Mucosa of gallbladder (tissue), 1 donor: ENCODE data around the gene TCIRG1. TPM values are rescaled to one million over a fixed set of nuclear protein-coding genes. Genes with fewer than 3 reads are reported as not detected.
"Not testable (repeated sequence)": the region's sequence is repeated elsewhere in the genome, so short reads cannot be mapped to it uniquely, and the experiment has no call there.

Source experiments
- DNase-seq: peaks from one replicate; pipeline ENCODE4 v3.0.0-alpha.2; 2020; ENCODE audit warnings: low spot score
- total RNA-seq: library from RNA; stranded (reverse); gene quantifications from one replicate; pipeline ENCODE4 v1.2.1, GENCODE V29; 2021
- donor health status: DM: no; HTN: no; CAD: no.

The TCIRG1 gene
- total RNA-seq, 1 donor from 2014 or later: 151 TPM

GRCh38 chr11:68082481-68082880 lies 43.7 kb downstream of the TCIRG1 start:
- DNase-seq: no peak

DNA sequence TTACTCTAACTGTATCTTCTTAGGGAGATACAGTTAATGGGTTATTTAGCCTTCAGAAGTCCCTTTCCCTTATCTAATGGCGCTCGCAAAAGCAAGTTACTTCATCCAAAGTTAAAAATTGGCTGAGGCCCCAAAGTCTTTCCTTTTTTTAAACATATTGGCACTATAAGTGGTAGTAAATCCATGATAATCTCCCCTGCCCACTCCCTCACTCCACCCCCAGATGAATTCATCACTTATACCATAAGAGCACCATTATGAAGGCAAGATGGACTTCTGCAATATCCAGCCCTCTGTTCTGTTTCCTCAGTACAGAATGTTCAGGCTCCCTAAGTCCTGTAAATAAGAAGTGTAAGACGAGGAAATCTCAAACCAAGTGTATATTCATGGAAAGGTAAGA lies 44.7 kb downstream of the TCIRG1 start:
- DNase-seq: no peak

DNA sequence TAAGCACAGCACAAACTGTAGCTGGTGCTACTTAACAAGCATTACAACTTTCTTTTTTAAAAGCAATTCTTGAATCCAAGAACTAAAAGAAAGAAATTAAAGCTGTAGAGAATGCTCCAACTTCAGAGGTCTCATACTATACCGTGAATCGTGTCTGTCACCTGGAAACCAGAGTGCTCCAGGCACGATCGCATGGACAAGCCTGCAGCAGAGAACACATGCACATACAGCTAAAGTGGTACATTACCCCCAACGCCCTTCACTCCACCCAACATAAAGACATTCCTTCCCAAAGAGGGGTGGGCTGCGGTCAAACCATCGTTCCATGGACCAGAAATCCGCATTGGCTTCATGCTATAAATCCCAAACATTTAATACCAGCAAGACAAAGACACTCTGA lies 50.9 kb downstream of the TCIRG1 start:
- DNase-seq: no peak

DNA sequence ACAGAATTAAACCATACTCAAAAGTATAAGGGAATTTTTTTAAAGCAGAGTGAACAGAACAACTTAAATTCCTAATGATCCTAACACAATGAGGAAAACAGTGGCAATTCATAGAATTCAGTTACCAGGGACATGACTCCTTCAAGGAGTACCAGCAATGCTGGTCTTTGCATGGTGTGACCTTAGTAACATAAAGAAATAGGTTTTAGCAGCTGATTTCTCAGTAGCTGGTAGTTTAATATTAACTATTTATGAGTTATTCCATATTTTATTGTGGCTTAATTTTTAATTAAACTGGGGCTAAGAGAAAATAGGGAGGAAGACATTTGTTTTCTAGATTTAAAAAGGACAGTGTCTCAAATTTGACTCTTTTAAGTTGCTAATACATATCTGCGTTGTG lies 51.5 kb downstream of the TCIRG1 start:
- no peak for DNase-seq

- DNase-seq: peak; percentile 21
These were observed 51.9 kb downstream of the TCIRG1 start for GRCh38 chr11:68090706-68091105.

DNA sequence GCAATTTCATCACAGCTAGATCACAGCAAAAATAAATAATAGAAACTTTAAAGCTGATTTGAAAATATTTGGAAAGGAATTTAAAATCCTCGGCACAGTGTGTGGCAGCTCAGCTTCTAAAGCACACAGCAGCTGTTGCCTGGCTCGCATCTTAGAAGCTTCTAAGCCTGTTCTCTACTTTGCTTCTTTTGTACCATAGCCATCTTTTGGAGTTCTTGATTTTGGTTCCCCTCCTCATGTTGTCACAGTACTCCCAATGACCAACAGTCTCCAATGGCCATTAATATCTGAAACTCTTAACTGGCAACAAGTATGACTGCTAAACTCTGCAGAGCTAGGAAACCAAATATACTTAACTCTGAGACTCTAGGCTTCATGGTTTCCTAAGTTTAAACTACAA lies 53.6 kb downstream of the TCIRG1 start:
- DNase-seq: no peak

DNA sequence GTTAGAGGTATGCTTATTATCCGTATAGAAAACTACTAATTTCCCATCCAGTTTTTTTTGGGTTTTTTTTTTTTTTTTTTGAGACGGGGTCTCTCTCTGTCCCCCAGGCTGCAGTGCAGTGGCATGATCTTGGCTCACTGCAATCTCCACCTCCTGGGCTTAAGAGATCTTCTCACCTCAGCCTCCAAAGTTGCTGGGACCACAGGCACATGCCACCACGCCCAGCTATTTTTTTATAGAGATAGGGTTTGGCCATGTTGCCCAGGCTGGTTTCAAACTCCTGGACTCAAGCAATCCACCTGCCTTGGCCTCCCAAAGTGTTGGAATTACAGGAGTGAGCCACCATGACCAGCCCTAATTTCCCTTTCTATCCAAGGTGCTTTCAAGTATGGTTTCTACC lies 54.1 kb downstream of the TCIRG1 start:
- not testable (repeated sequence) for DNase-seq

DNA sequence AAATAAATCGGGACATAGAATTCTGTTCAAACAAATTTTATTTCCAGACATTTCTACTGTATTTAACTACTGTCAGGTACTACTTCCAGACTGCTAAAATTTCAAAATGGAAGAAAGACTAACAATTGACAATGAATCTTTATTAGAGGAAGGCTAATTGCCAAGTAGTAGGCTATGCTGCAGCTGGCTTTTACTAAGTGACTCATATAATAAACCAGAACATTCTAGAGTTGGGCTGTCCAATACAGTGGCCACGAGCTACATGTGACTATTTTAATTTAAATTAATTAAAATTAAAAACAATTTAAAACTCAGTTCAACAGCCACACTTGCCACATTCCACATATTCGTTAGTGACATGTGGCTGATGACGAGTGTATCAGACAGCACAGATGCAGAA lies 54.7 kb downstream of the TCIRG1 start:
- no peak for DNase-seq

DNA sequence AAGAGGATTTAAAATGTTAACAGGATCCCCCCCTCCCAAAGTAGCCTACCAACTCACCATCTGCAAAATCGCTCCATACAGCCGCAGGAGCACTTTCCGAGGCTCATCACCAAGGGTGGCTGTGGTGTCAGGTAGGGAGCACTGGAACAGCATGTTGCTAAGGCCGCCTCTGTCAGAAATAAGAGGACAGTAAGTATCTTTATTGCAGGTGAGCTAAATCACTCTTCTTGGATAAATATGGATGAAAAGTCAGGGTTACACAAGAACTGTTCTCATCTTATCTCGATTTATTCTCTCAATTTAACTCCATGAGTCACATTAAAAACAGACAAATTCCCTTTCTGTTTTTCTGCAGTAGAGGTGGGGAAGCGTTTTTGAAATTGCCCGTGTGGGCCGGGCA lies 58.1 kb downstream of the TCIRG1 start:
- DNase-seq: no peak

- DNase-seq: no peak
These were observed 60.2 kb downstream of the TCIRG1 start for GRCh38 chr11:68099057-68099456.

- no peak for DNase-seq
These were observed 60.9 kb downstream of the TCIRG1 start for GRCh38 chr11:68099474-68100405.

Other genes with a start within 250 kb of the TCIRG1 start
- 107 TPM for gene UNC93B1, start 34.9 kb upstream of the TCIRG1 start, total RNA-seq
- 34.8 TPM for gene ALDH3B1, start 28.7 kb upstream of the TCIRG1 start, total RNA-seq
- 168 TPM for gene NDUFS8, start 8.3 kb upstream of the TCIRG1 start, total RNA-seq
- 61.4 TPM for gene CHKA, start 82.4 kb downstream of the TCIRG1 start, total RNA-seq
- 52.2 TPM for gene KMT5B, start 174.3 kb downstream of the TCIRG1 start, total RNA-seq
- 38.8 TPM for gene C11orf24, start 232.9 kb downstream of the TCIRG1 start, total RNA-seq